ENCODE measurements around the gene ISCU. TPM values are rescaled to one million over a fixed set of nuclear protein-coding genes. Genes with fewer than 3 reads are reported as not detected.

Gene ISCU
- total RNA-seq, 2 donors from 2014 or later, result 113 to 119 TPM

GRCh38 chr12:108596854-108597558 lies 34.6 kb downstream of the ISCU start:
- DNase-seq (ENCODE audit: low spot score), result no peak
- intact Hi-C loops (cut with DNase I), result no loop called here

- intact Hi-C loops (cut with DNase I), result no loop called here
- DNase-seq (ENCODE audit: low spot score), result no peak
Observed at GRCh38 chr12:108597559-108598471, 35.4 kb downstream of the ISCU start, which contains the start of gene TMEM119. TMEM119 (minus strand) TSS chr12:108598084; CDS start chr12:108592383, 5,701 bp downstream.

- intact Hi-C loops (cut with DNase I), result no loop called here
Observed at GRCh38 chr12:108598553-108599250, 36.3 kb downstream of the ISCU start.

GRCh38 chr12:108599541-108599940 lies 37.1 kb downstream of the ISCU start:
- DNase-seq (ENCODE audit: low spot score), result no peak
- intact Hi-C loops (cut with DNase I), result no loop called here

More at GRCh38 chr12:108598553-108599250, 36.3 kb downstream of the ISCU start:
- DNase-seq (ENCODE audit: low spot score), result no peak

GRCh38 chr12:108599948-108600701 lies 37.7 kb downstream of the ISCU start:
- intact Hi-C loops (cut with DNase I), result no loop called here
- no peak for DNase-seq (ENCODE audit: low spot score)

DNA sequence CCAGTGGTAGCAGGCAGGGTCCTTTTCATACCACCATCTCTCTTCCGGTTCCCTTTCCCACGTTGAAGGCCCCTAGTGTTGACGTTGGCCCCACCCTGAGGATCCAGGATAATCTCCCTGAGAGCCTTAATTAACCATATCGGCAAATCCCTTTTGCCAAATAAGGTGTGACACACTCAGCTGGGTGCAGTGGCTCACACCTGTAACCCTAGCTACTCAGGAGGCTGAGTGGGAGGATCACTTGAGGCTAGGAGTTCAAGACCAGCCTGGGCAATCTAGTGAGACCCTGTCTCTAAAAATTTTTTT lies 38.3 kb downstream of the ISCU start:
- intact Hi-C loops (cut with DNase I), result no loop called here
- DNase-seq (ENCODE audit: low spot score), result no peak

GRCh38 chr12:108602209-108602705 lies 39.9 kb downstream of the ISCU start:
- intact Hi-C loops (cut with DNase I), result no loop called here
- DNase-seq (ENCODE audit: low spot score), result no peak

DNA sequence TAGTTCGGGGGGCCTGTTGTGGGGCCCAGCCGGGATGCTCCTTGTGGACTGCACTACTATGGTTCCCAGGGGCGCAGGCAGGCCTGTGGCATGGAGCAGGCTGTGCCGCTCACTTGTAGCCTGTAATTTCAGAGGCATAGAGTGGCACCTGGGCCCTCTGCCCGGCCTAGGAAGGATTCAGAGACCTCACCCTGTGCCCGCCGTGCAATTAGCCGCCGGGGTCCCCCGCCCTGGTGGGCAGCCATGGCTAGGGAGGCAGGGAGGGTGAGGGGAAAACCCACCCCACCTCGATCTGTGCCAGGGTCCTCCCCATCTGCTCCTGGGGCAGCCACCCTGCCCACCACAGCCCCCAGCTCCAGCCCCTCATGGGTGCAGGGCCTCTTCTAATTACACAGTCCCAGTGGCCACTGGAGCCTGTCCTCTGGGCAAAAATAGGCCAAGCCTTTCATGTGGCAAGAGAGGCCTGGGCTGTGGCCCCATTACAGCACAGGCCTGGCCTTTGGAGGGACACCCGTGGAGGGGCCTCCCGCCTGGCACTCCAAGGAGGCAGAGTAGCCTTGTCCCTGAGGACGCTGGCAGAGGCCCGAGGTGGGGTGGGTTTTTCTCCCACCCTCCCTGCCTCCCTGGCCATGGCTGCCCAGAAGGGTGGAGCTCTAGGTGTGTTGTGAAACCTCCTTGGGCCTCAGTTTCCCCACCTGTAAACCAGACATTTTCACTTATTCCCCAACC lies 40.7 kb downstream of the ISCU start:
- intact Hi-C loops (cut with DNase I), result no loop called here

DNA sequence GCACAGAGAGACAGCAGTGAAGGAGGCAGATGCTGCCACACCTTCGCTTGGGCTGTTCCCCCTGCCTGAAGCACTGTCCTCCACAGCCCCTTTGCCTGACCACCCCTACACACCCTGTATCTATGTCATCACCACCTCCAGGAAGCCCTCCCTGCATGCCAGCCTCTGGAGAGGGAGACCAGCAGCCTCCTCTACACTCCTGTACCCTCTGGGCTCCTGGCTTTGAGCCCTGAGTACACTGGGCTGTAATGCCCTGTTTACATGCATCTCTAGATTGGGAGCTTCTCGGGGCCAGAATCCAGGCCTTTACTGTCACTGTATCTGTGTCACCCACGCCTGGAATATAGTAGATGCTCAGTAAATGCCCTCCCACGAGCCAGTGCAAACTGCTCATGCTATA lies 41.3 kb downstream of the ISCU start:
- intact Hi-C loops (cut with DNase I), result no loop called here
- DNase-seq (ENCODE audit: low spot score), result no peak

More for the DNA sequence above, 40.7 kb downstream of the ISCU start:
- no peak for DNase-seq (ENCODE audit: low spot score)

DNA sequence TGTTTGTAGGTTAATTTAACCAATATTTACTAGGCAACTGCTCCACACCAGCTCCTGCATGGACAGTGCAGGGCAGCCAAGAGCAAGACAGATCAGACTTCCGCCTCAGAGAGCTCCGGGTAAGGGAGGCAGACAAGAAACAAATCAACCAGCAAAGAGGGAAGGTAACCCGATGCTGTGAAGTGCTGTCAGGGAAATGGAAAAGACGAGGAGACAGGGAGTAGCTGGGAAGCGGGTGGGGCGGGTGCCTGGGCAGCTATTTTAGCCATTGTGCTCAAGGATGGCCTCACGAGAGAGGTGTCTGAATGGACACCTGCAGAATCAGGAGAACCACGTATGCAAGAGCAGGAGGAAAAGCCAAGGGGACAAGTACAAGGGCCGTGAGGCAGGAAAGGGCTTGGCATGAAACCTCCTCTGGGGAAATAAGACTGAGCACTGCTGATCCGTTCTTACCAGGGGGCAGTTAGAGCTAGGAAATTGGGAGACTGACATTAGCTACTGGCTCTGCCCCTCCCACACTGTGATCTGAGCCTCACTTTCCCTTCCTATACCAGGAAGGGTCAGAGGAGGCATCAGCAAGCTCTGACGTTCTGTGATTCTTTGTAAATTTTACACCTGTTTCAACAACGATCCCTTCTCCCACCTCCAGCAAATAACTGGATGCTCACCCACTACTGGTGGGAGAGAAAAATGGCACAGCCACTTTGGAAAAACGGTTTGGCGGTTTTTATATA lies 42.0 kb downstream of the ISCU start:
- intact Hi-C loops (cut with DNase I), result no loop called here
- no peak for DNase-seq (ENCODE audit: low spot score)

DNA sequence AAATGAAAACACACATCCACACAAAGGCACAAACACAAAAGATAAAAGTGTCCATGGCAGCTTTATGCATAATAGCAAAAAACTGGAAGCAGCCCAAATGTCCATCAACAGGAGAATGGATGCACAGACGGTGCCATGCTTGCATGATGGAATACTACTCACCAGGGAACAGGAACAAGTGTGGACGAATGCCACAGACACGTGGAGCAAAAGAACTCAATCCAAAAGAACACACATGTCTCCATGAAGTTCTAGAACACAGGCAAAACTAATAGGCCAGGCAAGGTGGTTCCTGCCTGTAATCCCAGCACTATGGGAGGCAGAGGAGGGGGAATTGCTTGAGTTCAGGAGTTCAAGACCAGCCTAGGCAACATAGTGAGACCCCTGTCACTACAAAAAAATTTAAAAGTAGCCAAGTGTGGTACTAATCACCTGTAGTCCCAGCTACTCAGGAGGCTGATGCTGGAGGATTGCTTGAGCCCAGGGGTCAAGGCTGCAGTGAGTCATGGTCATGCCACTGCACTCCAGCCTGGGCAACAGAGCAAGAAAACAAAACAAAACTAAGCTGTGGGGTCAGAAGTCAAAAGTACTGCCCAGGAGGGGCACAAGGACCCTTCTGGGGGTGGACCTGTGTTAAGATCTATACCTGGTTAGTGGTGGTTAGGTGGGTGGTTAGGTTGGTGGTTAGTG lies 42.7 kb downstream of the ISCU start:
- no peak for DNase-seq (ENCODE audit: low spot score)
- intact Hi-C loops (cut with DNase I), result no loop called here

GRCh38 chr12:108605690-108606406 lies 43.5 kb downstream of the ISCU start:
- intact Hi-C loops (cut with DNase I), result no loop called here
- no peak for DNase-seq (ENCODE audit: low spot score)

DNA sequence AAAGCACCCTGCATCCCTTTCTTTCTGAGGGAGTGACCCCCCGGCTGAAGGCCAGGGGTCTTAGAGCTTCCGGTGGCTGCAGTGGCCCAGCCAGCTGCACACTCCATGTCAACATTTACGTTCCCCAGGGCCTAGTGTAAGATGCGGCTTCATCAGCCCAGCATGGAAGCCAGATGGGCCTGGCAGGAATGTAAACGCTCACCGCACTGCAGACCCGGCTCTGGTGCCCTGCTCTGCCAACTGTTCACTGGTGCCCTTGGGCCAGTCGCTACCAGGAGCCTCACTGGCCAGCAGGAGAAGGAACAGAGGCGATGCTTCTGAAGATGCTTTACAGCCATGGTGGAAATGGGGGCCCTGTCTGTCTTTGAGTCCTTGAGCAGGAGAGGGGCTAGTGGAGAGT lies 44.1 kb downstream of the ISCU start:
- intact Hi-C loops (cut with DNase I), result no loop called here
- no peak for DNase-seq (ENCODE audit: low spot score)

GRCh38 chr12:108607981-108608600 lies 45.7 kb downstream of the ISCU start:
- intact Hi-C loops (cut with DNase I), result no loop called here
- no peak for DNase-seq (ENCODE audit: low spot score)

DNA sequence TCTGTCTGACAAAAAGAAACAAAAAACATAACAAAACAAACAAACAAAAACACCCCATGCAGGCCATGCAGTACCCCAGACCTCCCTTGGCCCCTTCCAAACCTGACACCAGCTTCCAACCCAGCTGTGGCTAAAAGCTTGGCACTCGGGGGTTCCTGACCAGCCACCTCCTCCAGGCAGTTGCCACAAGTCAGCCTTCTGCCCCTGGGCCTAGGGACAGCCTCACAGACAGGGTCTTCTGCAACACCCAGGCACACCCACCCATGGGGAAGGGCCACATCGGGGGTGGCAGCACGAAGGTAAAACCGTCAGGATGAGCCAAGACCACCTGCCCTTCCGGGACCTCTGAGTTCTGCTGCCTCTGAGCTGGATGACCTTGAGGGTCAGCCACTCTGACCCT lies 46.2 kb downstream of the ISCU start:
- intact Hi-C loops (cut with DNase I), result no loop called here
- DNase-seq (ENCODE audit: low spot score), result no peak
